NCI-H1417 treated with DMSO at 0.1 percent for 48 hours (cell line): ENCODE results near the gene SLC24A4.

ENCODE experiments used
- DNase-seq: peaks from one replicate; lab custom pipeline; 2025; lab: John Stamatoyannopoulos, UW

The SLC24A4 gene

GRCh38 chr14:92475451-92476187, 152.7 kb downstream of the SLC24A4 start:
- DNase-seq: no peak

- no peak for DNase-seq
Observed at GRCh38 chr14:92480856-92481255, 157.9 kb downstream of the SLC24A4 start.

- no peak for DNase-seq
Observed at GRCh38 chr14:92481386-92481785, 158.4 kb downstream of the SLC24A4 start.

- no peak for DNase-seq
Observed at GRCh38 chr14:92481811-92482555, 159.0 kb downstream of the SLC24A4 start.

GRCh38 chr14:92482621-92483319, 159.8 kb downstream of the SLC24A4 start:
- no peak for DNase-seq

GRCh38 chr14:92484132-92484823, 161.3 kb downstream of the SLC24A4 start:
- DNase-seq: no peak

- DNase-seq: no peak
Observed at GRCh38 chr14:92486881-92487280, 163.9 kb downstream of the SLC24A4 start.

GRCh38 chr14:92487513-92488133, 164.7 kb downstream of the SLC24A4 start:
- DNase-seq: no peak

GRCh38 chr14:92489394-92490238, 166.7 kb downstream of the SLC24A4 start:
- no peak for DNase-seq

GRCh38 chr14:92490239-92490959, 167.4 kb downstream of the SLC24A4 start:
- DNase-seq: no peak

- DNase-seq: no peak
Observed at GRCh38 chr14:92491782-92492181, 168.8 kb downstream of the SLC24A4 start.

- no peak for DNase-seq
Observed at GRCh38 chr14:92492258-92492657, 169.3 kb downstream of the SLC24A4 start.

- no peak for DNase-seq
Observed at GRCh38 chr14:92493024-92493423, 170.1 kb downstream of the SLC24A4 start.

- DNase-seq: no peak
Observed at GRCh38 chr14:92493492-92493891, 170.5 kb downstream of the SLC24A4 start.

GRCh38 chr14:92494512-92494911, 171.5 kb downstream of the SLC24A4 start:
- no peak for DNase-seq

- no peak for DNase-seq
Observed at GRCh38 chr14:92495027-92495426, 172.1 kb downstream of the SLC24A4 start.

- no peak for DNase-seq
Observed at GRCh38 chr14:92496191-92496857, 173.4 kb downstream of the SLC24A4 start.

GRCh38 chr14:92497391-92497790, 174.4 kb downstream of the SLC24A4 start:
- no peak for DNase-seq

- DNase-seq: no peak
Observed at GRCh38 chr14:92499234-92499633, 176.3 kb downstream of the SLC24A4 start.
